HEK293 (cell line): ENCODE results near the gene ZDHHC14.

Source experiments
- HOXD13 ChIP-seq: sonication (generic); formaldehyde crosslinking; IDR thresholded peaks from 2 replicates; pipeline ENCODE4 v1.8.0; 2022; ENCODE audit warnings: missing genetic modification reagents, borderline replicate concordance
- YY1 ChIP-seq: fragments of 450-650 bp; formaldehyde crosslinking; IDR thresholded peaks from 2 replicates; pipeline ENCODE4 v1.5.1; 2018; ENCODE audit warnings: missing biosample characterization, missing genetic modification characterization
- ZEB2 ChIP-seq: fragments of 450-650 bp; formaldehyde crosslinking; IDR thresholded peaks from 2 replicates; pipeline ENCODE4 v1.5.1; 2016; ENCODE audit warnings: missing biosample characterization, missing genetic modification characterization
- ZNF596 ChIP-seq: fragments of 450-650 bp; IDR thresholded peaks from 2 replicates; pipeline ENCODE4 v1.5.0; 2018; ENCODE audit warnings: missing biosample characterization, mild to moderate bottlenecking, missing genetic modification characterization, moderate library complexity
- ZNF610 ChIP-seq: fragments of 450-650 bp; formaldehyde crosslinking; IDR thresholded peaks from 2 replicates; pipeline ENCODE4 v1.5.1; 2016; ENCODE audit warnings: missing biosample characterization, missing genetic modification characterization, borderline replicate concordance
- ZNF626 ChIP-seq: fragments of 450-650 bp; sonication (Bioruptor Pico); formaldehyde crosslinking; IDR thresholded peaks from 2 replicates; pipeline ENCODE4 v1.5.1; 2018; ENCODE audit warnings: missing biosample characterization, missing genetic modification characterization, inconsistent platforms
- TF ChIP-seq, protein P1 (sequence below): fragments of 450-650 bp; formaldehyde crosslinking; optimal IDR thresholded peaks from 2 replicates; pipeline ENCODE3; 2016; ENCODE audit warnings: missing biosample characterization, mild to moderate bottlenecking, missing genetic modification characterization

DNA sequence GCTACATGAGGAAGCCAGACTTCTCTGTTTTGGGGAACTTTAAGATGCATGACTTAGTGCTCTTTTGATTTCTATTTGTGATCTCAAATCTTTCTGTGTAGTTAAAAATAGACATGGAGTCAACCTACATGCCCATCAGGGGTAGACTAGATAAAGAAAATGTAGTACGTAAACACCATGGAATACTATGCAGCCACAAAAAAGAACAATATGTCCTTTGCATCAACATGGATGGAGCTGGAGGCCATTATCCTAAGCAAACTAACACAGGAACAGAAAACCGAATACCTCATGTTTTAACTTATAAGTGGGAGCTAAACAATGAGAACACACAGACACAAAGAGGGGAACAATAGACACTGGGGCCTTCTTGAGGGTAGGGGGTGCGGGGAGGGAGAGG, 102.8 kb downstream of the ZDHHC14 start:
- no peak for TF ChIP-seq ZNF626 (tag by site-specific recombination)
- TF ChIP-seq YY1 (tag by site-specific recombination): no peak
- no peak for TF ChIP-seq ZNF596 (tag by site-specific recombination)
- no peak for TF ChIP-seq HOXD13 (CRISPR knock-in tag)
- no peak for TF ChIP-seq ZEB2 (tag by site-specific recombination)
- TF ChIP-seq, protein P1, sequence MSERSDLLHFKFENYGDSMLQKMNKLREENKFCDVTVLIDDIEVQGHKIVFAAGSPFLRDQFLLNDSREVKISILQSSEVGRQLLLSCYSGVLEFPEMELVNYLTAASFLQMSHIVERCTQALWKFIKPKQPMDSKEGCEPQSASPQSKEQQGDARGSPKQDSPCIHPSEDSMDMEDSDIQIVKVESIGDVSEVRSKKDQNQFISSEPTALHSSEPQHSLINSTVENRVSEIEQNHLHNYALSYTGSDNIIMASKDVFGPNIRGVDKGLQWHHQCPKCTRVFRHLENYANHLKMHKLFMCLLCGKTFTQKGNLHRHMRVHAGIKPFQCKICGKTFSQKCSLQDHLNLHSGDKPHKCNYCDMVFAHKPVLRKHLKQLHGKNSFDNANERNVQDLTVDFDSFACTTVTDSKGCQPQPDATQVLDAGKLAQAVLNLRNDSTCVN (tag by site-specific recombination): no peak
- TF ChIP-seq ZNF610: no peak
